B cell (primary cell): ENCODE measurements around the gene GULP1.

Experiments used
- CTCF ChIP-seq: fragments of 200-600 bp; IDR thresholded peaks from one replicate; pipeline ENCODE4 v1.8.0; 2022; ENCODE audit warnings: antibody characterized with exemption, mild to moderate bottlenecking
- EZH2 ChIP-seq: IDR thresholded peaks from 2 replicates; pipeline ENCODE4 v1.6.1; 2012; ENCODE audit warnings: borderline replicate concordance, low read depth, mild to moderate bottlenecking, moderate library complexity, low read length; ENCODE audit not compliant: insufficient read depth, poor library complexity, severe bottlenecking

- TF ChIP-seq CTCF (no peak), EZH2 (no peak)
Measured at GRCh38 chr2:188277786-188278185, 13.9 kb upstream of the GULP1 start.
